NB4 (cell line): Measurements from ENCODE around the gene CDKL5.

Source experiments
- DNase-seq: peaks from one replicate; pipeline ENCODE4 v3.0.0; 2010; ENCODE audit warnings: low read depth
- H3K4me3 ChIP-seq: one replicate; pipeline ENCODE4 v1.5.1; 2011; ENCODE audit warnings: mild to moderate bottlenecking, low read depth, low read length, moderate library complexity
- CTCF ChIP-seq: IDR thresholded peaks from one replicate; pipeline ENCODE4 v1.5.1; 2012; ENCODE audit warnings: low read depth, low read length
- MYC ChIP-seq: IDR thresholded peaks from 2 replicates; pipeline ENCODE4 v1.6.1; 2011; ENCODE audit warnings: low read depth, low read length
- POLR2A ChIP-seq: IDR thresholded peaks from 2 replicates; pipeline ENCODE4 v1.6.1; 2011; ENCODE audit warnings: mild to moderate bottlenecking; ENCODE audit not compliant: insufficient read length; ENCODE audit errors: extremely low read depth
- TF ChIP-seq, protein P1 (sequence below): IDR thresholded peaks from 2 replicates; pipeline ENCODE4 v1.6.1; 2011; ENCODE audit warnings: low read depth, low read length

CDKL5 gene

GRCh38 chrX:18537524-18537923 lies 112.1 kb downstream of the CDKL5 start:
- H3K4me3 ChIP-seq: no peak overlapping the region
- DNase-seq: no peak
- no peak for TF ChIP-seq CTCF
- no peak for TF ChIP-seq POLR2A
- TF ChIP-seq MYC: no peak
- TF ChIP-seq, protein P1, sequence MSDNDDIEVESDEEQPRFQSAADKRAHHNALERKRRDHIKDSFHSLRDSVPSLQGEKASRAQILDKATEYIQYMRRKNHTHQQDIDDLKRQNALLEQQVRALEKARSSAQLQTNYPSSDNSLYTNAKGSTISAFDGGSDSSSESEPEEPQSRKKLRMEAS: no peak

DNA sequence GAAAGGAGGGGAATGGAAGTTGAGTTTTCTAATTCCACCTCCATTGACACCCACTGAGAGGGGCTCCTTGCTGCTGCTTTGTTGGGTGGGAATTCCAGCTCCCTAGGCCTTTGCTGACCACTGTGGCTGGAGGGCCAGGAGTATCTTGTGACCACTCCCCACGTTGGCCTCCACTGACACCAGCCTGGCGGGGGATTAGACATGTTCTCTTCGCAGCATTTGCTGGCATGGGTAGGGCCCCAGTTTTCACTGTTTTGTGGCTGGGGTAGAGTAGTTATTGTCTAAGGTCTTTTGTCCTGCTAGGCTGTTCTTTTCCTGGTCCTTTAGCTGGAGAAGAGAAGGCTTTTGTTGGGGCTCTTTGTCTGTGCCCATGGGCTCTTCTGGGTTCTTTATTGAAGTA lies 116.7 kb downstream of the CDKL5 start:
- H3K4me3 ChIP-seq: no peak overlapping the region
- TF ChIP-seq, protein P1: no peak

GRCh38 chrX:18542905-18543304 lies 117.5 kb downstream of the CDKL5 start:
- DNase-seq: no peak
- no peak for TF ChIP-seq CTCF
- no peak for TF ChIP-seq POLR2A
- TF ChIP-seq, protein P1: no peak
- no peak for TF ChIP-seq MYC
- no peak overlapping the region for H3K4me3 ChIP-seq

More for the DNA sequence above, 116.7 kb downstream of the CDKL5 start:
- DNase-seq: no peak

DNA sequence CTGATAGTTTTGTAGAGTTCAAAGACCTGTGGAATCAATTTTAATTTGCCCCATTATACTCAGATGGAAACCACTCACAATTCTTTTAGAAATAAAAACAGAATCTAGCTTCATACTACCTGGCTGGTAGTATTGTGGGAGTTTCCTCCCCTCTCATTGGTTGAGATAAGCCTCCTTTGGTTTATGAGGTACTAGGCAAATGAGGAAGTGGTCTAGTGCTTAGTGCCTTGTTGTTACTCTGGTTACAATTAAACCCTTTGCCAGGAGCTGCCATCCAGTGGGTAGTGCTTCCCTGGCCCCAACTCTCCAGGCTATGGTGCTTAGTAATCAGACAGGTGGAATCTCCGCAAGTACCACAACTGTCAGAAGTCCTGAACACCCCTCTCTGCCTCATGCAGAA lies 118.3 kb downstream of the CDKL5 start:
- no peak overlapping the region for H3K4me3 ChIP-seq
- TF ChIP-seq, protein P1: no peak
- peak; percentile 34 for DNase-seq

DNA sequence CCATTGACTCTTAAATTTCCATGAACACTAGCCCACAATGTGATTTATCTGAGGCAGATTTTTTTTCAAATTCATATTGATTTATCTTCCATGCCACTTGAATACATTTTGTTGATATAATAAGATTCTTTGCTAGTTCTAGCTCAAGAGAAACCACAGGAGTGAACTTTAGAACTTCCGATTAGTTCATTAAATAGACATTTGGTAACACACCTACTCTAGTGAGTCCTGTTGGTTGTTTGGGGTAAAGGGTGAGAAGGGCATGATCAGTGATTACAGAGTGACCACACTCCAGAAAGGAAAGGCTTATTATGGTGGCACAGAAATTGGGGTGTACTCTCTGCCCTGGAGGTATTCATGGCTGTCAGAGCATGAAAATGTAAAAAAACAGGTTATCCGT lies 120.4 kb downstream of the CDKL5 start:
- no peak for TF ChIP-seq MYC
- TF ChIP-seq POLR2A: no peak
- TF ChIP-seq CTCF: no peak
- no peak for DNase-seq

DNA sequence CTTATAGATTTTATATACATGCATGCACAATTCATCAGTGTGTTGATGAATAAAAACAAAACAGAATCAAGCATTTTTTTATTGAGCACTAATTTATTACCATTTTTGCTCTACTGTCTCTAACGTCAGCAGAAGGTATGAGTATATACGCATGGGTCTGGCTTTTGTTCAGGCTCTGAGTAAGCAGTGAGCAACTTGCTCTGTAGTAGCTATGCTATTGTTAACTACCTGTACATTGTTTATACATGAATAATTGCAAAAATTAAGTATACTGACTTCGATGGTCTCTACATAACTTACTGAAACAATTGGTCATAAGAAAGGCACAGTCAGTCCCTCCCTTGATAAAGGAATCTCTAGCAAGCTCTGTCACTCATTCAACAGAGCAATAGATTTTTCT lies 123.6 kb downstream of the CDKL5 start:
- no peak overlapping the region for H3K4me3 ChIP-seq

More for the DNA sequence above, 120.4 kb downstream of the CDKL5 start:
- no peak overlapping the region for H3K4me3 ChIP-seq

More for the DNA sequence above, 123.6 kb downstream of the CDKL5 start:
- DNase-seq: no peak
- no peak for TF ChIP-seq MYC
- no peak for TF ChIP-seq POLR2A
- TF ChIP-seq, protein P1: no peak
- no peak for TF ChIP-seq CTCF
